IMR-90 (cell line): Measurements from ENCODE around the gene ASB16. TPM values are rescaled to one million over a fixed set of nuclear protein-coding genes. Genes with fewer than 3 reads are reported as not detected.

Experiments used
- ATAC-seq: fragments of 200-7000 bp; cut with Tn5 transposase; 2 replicates; pipeline ENCODE4 v1.9.1; 2020; ENCODE audit warnings: low read depth, mild to moderate bottlenecking, moderate library complexity
- BruUV-seq: library from RNA; stranded (reverse); fragments of 400-500 nt; replicated peaks from 2 replicates; lab custom pipeline; 2021; lab: Mats Ljungman, UMichigan
- CTCF ChIA-PET: fragments of 300-600 bp; formaldehyde crosslinking; extraction: SDS; loops from one replicate; lab custom pipeline; 2021; ENCODE audit warnings: antibody characterized with exemption; lab: Yijun Ruan, JAX
- POLR2A ChIA-PET: fragments of 300-600 bp; sonication (Branson Sonifier 250); formaldehyde crosslinking; loops from one replicate; lab custom pipeline; 2022; ENCODE audit warnings: antibody characterized with exemption; ENCODE audit not compliant: unreplicated experiment; lab: Charles Lee
- DNase-seq: peaks from one replicate; pipeline ENCODE4 v3.0.0; 2013
- H2AFZ ChIP-seq: replicated peaks from 2 replicates; pipeline ENCODE3; 2013; ENCODE audit warnings: low read length, mild to moderate bottlenecking; ENCODE audit not compliant: poor library complexity
- H2AK5ac ChIP-seq: 2 replicates; pipeline ENCODE4 v1.6.1; 2013; ENCODE audit warnings: low read depth, low read length, inconsistent platforms
- H2AK9ac ChIP-seq: replicated peaks from 2 replicates; pipeline ENCODE3; 2013; ENCODE audit warnings: mild to moderate bottlenecking, low read depth, low read length, moderate library complexity; ENCODE audit not compliant: poor library complexity
- H2BK120ac ChIP-seq: 2 replicates; pipeline ENCODE4 v1.6.1; 2013; ENCODE audit warnings: low read depth, low read length, inconsistent platforms
- H2BK15ac ChIP-seq: 3 replicates; pipeline ENCODE4 v1.6.1; 2013; ENCODE audit warnings: low read depth, low read length, inconsistent platforms
- H2BK20ac ChIP-seq: 2 replicates; pipeline ENCODE4 v1.6.1; 2013; ENCODE audit warnings: low read depth, mild to moderate bottlenecking, inconsistent platforms, low read length, moderate library complexity
- H2BK5ac ChIP-seq: 2 replicates; pipeline ENCODE4 v1.6.1; 2013; ENCODE audit warnings: mild to moderate bottlenecking, low read depth, low read length, inconsistent platforms; ENCODE audit not compliant: poor library complexity, severe bottlenecking
- H3K14ac ChIP-seq: replicated peaks from 2 replicates; pipeline ENCODE4 v1.6.1; 2013; ENCODE audit warnings: low read depth, low read length, inconsistent platforms
- H3K18ac ChIP-seq: 2 replicates; pipeline ENCODE4 v1.6.1; 2013; ENCODE audit warnings: low read depth, low read length, control low read depth
- H3K23ac ChIP-seq: 2 replicates; pipeline ENCODE4 v1.6.1; 2013; ENCODE audit warnings: low read depth, low read length, inconsistent platforms
- H3K27ac ChIP-seq: 2 replicates; pipeline ENCODE4 v1.5.1; 2013; ENCODE audit warnings: mild to moderate bottlenecking, control low read depth, low read length; ENCODE audit not compliant: insufficient read depth
- H3K27me3 ChIP-seq: 2 replicates; pipeline ENCODE4 v1.6.1; 2013; ENCODE audit warnings: low read length; ENCODE audit not compliant: control insufficient read depth, insufficient read depth
- H3K36me3 ChIP-seq: 2 replicates; pipeline ENCODE4 v1.6.1; 2013; ENCODE audit warnings: low read length, mixed read lengths; ENCODE audit not compliant: control insufficient read depth, insufficient read depth
- H3K4ac ChIP-seq: 2 replicates; pipeline ENCODE4 v1.6.1; 2013; ENCODE audit warnings: low read depth, low read length, inconsistent platforms
- H3K4me1 ChIP-seq: 2 replicates; pipeline ENCODE4 v1.6.1; 2013; ENCODE audit warnings: low read length, mixed read lengths; ENCODE audit not compliant: control insufficient read depth, insufficient read depth
- H3K4me2 ChIP-seq: 2 replicates; pipeline ENCODE4 v1.6.1; 2013; ENCODE audit warnings: low read depth, mild to moderate bottlenecking, control low read depth, low read length, moderate library complexity
- H3K4me3 ChIP-seq: 2 replicates; pipeline ENCODE4 v1.5.1; 2013; ENCODE audit warnings: low read depth, mild to moderate bottlenecking, control low read depth, low read length, moderate library complexity; ENCODE audit not compliant: insufficient read depth
- H3K56ac ChIP-seq: 2 replicates; pipeline ENCODE4 v1.6.1; 2013; ENCODE audit warnings: low read length, inconsistent platforms; ENCODE audit not compliant: insufficient read depth; ENCODE audit errors: extremely low read depth
- H3K79me1 ChIP-seq, 2 experiments: 2 replicates each; pipeline ENCODE4 v1.6.1; 2013; ENCODE audit warnings: low read length in 2 of 2, inconsistent platforms in 1 of 2, low read depth in 1 of 2
- H3K9ac ChIP-seq: 2 replicates; pipeline ENCODE4 v1.6.1; 2013; ENCODE audit warnings: low read depth, low read length, control low read depth
- H3K9me1 ChIP-seq: 2 replicates; pipeline ENCODE4 v1.6.1; 2013; ENCODE audit warnings: low read length, inconsistent platforms; ENCODE audit not compliant: insufficient read depth
- H3K9me3 ChIP-seq: 2 replicates; pipeline ENCODE4 v1.6.1; 2013; ENCODE audit warnings: low read length; ENCODE audit not compliant: control insufficient read depth, insufficient read depth
- H4K20me1 ChIP-seq: 2 replicates; pipeline ENCODE4 v1.6.1; 2013; ENCODE audit warnings: low read length, inconsistent platforms; ENCODE audit not compliant: insufficient read depth
- H4K5ac ChIP-seq: 2 replicates; pipeline ENCODE4 v1.6.1; 2013; ENCODE audit warnings: mild to moderate bottlenecking, low read depth, low read length, control low read depth
- H4K8ac ChIP-seq, 2 experiments: 2 replicates each; pipeline ENCODE4 v1.6.1; 2013; ENCODE audit warnings: low read depth in 2 of 2, low read length in 2 of 2, control low read depth in 1 of 2, inconsistent platforms in 1 of 2
- H4K91ac ChIP-seq: 2 replicates; pipeline ENCODE4 v1.6.1; 2013; ENCODE audit warnings: low read depth, low read length, inconsistent platforms; ENCODE audit not compliant: insufficient read depth
- CEBPB ChIP-seq: IDR thresholded peaks from 2 replicates; pipeline ENCODE4 v1.6.1; 2012; ENCODE audit warnings: low read depth, low read length, improper control_type of control experiment
- CHD1 ChIP-seq: IDR thresholded peaks from 2 replicates; pipeline ENCODE4 v1.6.1; 2012; ENCODE audit warnings: low read depth, low read length, improper control_type of control experiment
- CTCF ChIP-seq: conservative IDR thresholded peaks from 2 replicates; pipeline ENCODE4 v1.5.1; 2012; ENCODE audit warnings: mild to moderate bottlenecking, low read depth, low read length, improper control_type of control experiment
- MAFK ChIP-seq: IDR thresholded peaks from 2 replicates; pipeline ENCODE4 v1.6.1; 2012; ENCODE audit warnings: low read depth, low read length, improper control_type of control experiment
- MAZ ChIP-seq: IDR thresholded peaks from 2 replicates; pipeline ENCODE4 v1.6.1; 2012; ENCODE audit warnings: low read depth, mild to moderate bottlenecking, low read length, improper control_type of control experiment, moderate library complexity, borderline replicate concordance
- MXI1 ChIP-seq: IDR thresholded peaks from 2 replicates; pipeline ENCODE4 v1.6.1; 2012; ENCODE audit warnings: low read depth, mild to moderate bottlenecking, low read length, moderate library complexity, borderline replicate concordance
- NFE2L2 ChIP-seq: fragments of 150-350 bp; IDR thresholded peaks from 2 replicates; pipeline ENCODE4 v1.6.1; 2016; ENCODE audit warnings: low read depth, mild to moderate bottlenecking, low read length
- POLR2A ChIP-seq: IDR thresholded peaks from 2 replicates; pipeline ENCODE4 v1.6.1; 2012; ENCODE audit warnings: mild to moderate bottlenecking, low read depth, low read length
- RAD21 ChIP-seq: IDR thresholded peaks from 2 replicates; pipeline ENCODE4 v1.6.1; 2012; ENCODE audit warnings: low read length, improper control_type of control experiment
- RCOR1 ChIP-seq: IDR thresholded peaks from 2 replicates; pipeline ENCODE4 v1.6.1; 2012; ENCODE audit warnings: mild to moderate bottlenecking, low read length, improper control_type of control experiment; ENCODE audit not compliant: insufficient replicate concordance
- RFX5 ChIP-seq: IDR thresholded peaks from 2 replicates; pipeline ENCODE4 v1.8.0; 2012; ENCODE audit warnings: low read depth, mild to moderate bottlenecking, low read length, moderate library complexity
- SMC3 ChIP-seq: fragments of 150-350 bp; IDR thresholded peaks from 2 replicates; pipeline ENCODE4 v1.6.1; 2016; ENCODE audit warnings: low read depth, mild to moderate bottlenecking, antibody characterized with exemption, low read length, moderate library complexity
- WGBS, 2 experiments: methylation state at CpG; one replicate each; pipeline versions ENCODE4 v1.1.5 to v1.1.7; 2013; ENCODE audit warnings: missing lambda C conversion rate in 2 of 2; ENCODE audit not compliant: insufficient read length in 1 of 2; ENCODE audit errors: extremely low coverage in 2 of 2; 5-methylcytosine and 5-hydroxymethylcytosine counted together
- dilution Hi-C: fragments of 300-500 bp; cut with HindIII; formaldehyde crosslinking; loops from one replicate; pipeline ENCODE4 v1.14.3; 2018; ENCODE audit warnings: low sequenced_read_pairs; ENCODE audit not compliant: unreplicated experiment
- in situ Hi-C: fragments of 300-500 bp; cut with MboI; formaldehyde crosslinking; loops from 3 replicates; pipeline ENCODE4 v1.14.3; 2019; ENCODE audit warnings: low sequenced_read_pairs, inconsistent platforms, mixed read lengths
- intact Hi-C: fragments of 100-400 bp; cut with micrococcal nuclease; formaldehyde crosslinking; loops from 2 replicates; pipeline ENCODE4 v1.10.0; 2022
- polyA plus RNA-seq, 3 experiments: library from polyadenylated mRNA; depleted of rRNA; stranded (reverse); fragments of >200 nt; gene quantifications; 2 replicates each; pipeline ENCODE4 v1.2.3, GENCODE V29; 2012; ENCODE audit warnings: low replicate concordance in 1 of 3
- total RNA-seq: library from RNA; depleted of rRNA; stranded (reverse); fragments of >200 nt; gene quantifications from 2 replicates; pipeline ENCODE4 v1.2.3, GENCODE V29; 2012
- TF ChIP-seq, protein P1 (sequence below): fragments of 150-350 bp; IDR thresholded peaks from 2 replicates; pipeline ENCODE4 v1.6.1; 2016; ENCODE audit warnings: low read depth, mild to moderate bottlenecking, low read length, moderate library complexity, borderline replicate concordance

Gene ASB16
- total and polyA plus RNA-seq, 2 of the 4 experiments (the other 2 are of a cell fraction) = 0.05 TPM; not detected in 1

DNA sequence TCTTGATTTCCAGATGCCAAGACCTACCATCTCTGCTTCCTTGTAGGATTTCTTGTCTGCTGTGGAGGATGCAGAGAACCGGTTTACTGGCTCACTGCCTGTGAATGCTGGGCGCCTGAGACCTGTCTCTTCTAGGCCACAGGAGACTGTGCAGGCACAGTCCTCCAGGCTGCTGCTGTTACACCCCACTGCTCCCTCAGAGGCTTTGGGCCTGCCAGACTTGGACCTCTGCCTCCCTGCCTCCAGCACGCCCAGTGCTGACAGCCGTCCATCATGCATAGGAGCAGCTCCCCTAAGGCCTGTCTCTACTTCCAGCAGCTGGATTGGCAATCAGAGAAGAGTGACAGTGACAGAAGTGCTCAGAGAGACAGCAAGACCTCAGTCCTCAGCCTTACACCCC lies 22.7 kb upstream of the ASB16 start:
- Histone ChIP-seq H4K8ac (no peak overlapping the region), H2AFZ (no peak overlapping the region), H3K18ac (no peak overlapping the region), H2BK15ac (no peak overlapping the region), H2AK9ac (peak overlapping the region; percentile 9), H3K4ac (no peak overlapping the region), H3K4me1 (0 out of 2 replicates have a peak, but pooled peaks cover 2% of the 10 kb centered on the region), H3K36me3 (peaks cover 14% of the 10 kb centered on the region; the same call in 1 of the 2 replicates), H3K9me3 (no peaks in the 10 kb centered on the region), H3K56ac (no peak overlapping the region), H3K4me2 (no peak overlapping the region), H4K91ac (no peak overlapping the region), H4K5ac (no peak overlapping the region), H3K27me3 (no peaks in the 10 kb centered on the region), H2BK120ac (no peak overlapping the region), H3K27ac (no peak overlapping the region), H2BK5ac (no peak overlapping the region), H3K14ac (no peak overlapping the region), H4K20me1 (peaks cover 4% of the 10 kb centered on the region), H3K23ac (no peak overlapping the region), H2BK20ac (no peak overlapping the region), H3K4me3 (no peak overlapping the region), H3K9ac (no peak overlapping the region), H3K79me1 (peaks cover 28 to 52% of the 10 kb centered on the region in 2 experiments), H3K9me1 (peaks cover 7% of the 10 kb centered on the region; the same call in 1 of the 2 replicates), H2AK5ac (no peak overlapping the region)
- in situ Hi-C loops (no loop called here), dilution Hi-C loops (no loop called here), intact Hi-C loops (no loop called here)
- DNase-seq (no peak), ATAC-seq (no peak)
- CTCF ChIA-PET = interaction anchor here (0.7 kb wide), 1 partner anchor 105 kb away, joined by 4 read pairs; no protein-coding TSS in a partner anchor
- WGBS, 2 experiments = 100% methylated on average over 2 of the region's 4 CpGs; no CpG with 5 or more reads in 1 of the 2 experiments
- TF ChIP-seq CTCF (no peak), NFE2L2 (no peak), MAFK (no peak), CEBPB (no peak), SMC3 (no peak), MAZ (no peak), RFX5 (no peak), CHD1 (no peak), MXI1 (no peak), RCOR1 (no peak), RAD21 (no peak), POLR2A (no peak)
- TF ChIP-seq, protein P1, sequence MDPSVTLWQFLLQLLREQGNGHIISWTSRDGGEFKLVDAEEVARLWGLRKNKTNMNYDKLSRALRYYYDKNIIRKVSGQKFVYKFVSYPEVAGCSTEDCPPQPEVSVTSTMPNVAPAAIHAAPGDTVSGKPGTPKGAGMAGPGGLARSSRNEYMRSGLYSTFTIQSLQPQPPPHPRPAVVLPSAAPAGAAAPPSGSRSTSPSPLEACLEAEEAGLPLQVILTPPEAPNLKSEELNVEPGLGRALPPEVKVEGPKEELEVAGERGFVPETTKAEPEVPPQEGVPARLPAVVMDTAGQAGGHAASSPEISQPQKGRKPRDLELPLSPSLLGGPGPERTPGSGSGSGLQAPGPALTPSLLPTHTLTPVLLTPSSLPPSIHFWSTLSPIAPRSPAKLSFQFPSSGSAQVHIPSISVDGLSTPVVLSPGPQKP = no peak
- no TSS peak for BruUV-seq
- POLR2A ChIA-PET = no interaction called here
